Osteocyte (in vitro differentiated cells): Measurements from ENCODE around the gene PRRG1. TPM values are rescaled to one million over a fixed set of nuclear protein-coding genes. Genes with fewer than 3 reads are reported as not detected.
"Not testable (repeated sequence)": the region's sequence is repeated elsewhere in the genome, so short reads cannot be mapped to it uniquely, and the experiment has no call there.

Source experiments
- DNase-seq: peaks from one replicate; pipeline ENCODE4 v3.0.0; 2021; ENCODE audit warnings: mixed read lengths; ENCODE audit not compliant: unreplicated experiment; ENCODE audit errors: extremely low spot score
- H3K27ac Mint-ChIP-seq: one replicate; pipeline ENCODE4 v1.8.0; 2021; ENCODE audit warnings: mild to moderate bottlenecking, mixed read lengths; ENCODE audit not compliant: unreplicated experiment
- H3K27me3 Mint-ChIP-seq: one replicate; pipeline ENCODE4 v1.8.0; 2021; ENCODE audit warnings: mixed read lengths; ENCODE audit not compliant: unreplicated experiment
- H3K36me3 Mint-ChIP-seq: one replicate; pipeline ENCODE4 v1.8.0; 2021; ENCODE audit warnings: mixed read lengths; ENCODE audit not compliant: unreplicated experiment
- H3K4me1 Mint-ChIP-seq: one replicate; pipeline ENCODE4 v1.8.0; 2021; ENCODE audit warnings: mixed read lengths; ENCODE audit not compliant: unreplicated experiment
- H3K4me3 Mint-ChIP-seq: one replicate; pipeline ENCODE4 v1.8.0; 2021; ENCODE audit warnings: mild to moderate bottlenecking, moderate library complexity, mixed read lengths; ENCODE audit not compliant: unreplicated experiment
- H3K9me3 Mint-ChIP-seq: one replicate; pipeline ENCODE4 v1.8.0; 2021; ENCODE audit warnings: mixed read lengths; ENCODE audit not compliant: unreplicated experiment
- total RNA-seq: library from RNA; stranded (reverse); gene quantifications from 2 replicates; pipeline ENCODE4 v1.2.1, GENCODE V29; 2021
- TF ChIP-seq, protein P1 (sequence below): fragments of 200-600 bp; sonication (generic); IDR thresholded peaks from 2 replicates; pipeline ENCODE4 v1.5.0; 2021; ENCODE audit warnings: antibody characterized with exemption, mild to moderate bottlenecking, moderate library complexity

The PRRG1 gene
- total RNA-seq, 1 donor from 2014 or later, result 9.8 TPM

DNA sequence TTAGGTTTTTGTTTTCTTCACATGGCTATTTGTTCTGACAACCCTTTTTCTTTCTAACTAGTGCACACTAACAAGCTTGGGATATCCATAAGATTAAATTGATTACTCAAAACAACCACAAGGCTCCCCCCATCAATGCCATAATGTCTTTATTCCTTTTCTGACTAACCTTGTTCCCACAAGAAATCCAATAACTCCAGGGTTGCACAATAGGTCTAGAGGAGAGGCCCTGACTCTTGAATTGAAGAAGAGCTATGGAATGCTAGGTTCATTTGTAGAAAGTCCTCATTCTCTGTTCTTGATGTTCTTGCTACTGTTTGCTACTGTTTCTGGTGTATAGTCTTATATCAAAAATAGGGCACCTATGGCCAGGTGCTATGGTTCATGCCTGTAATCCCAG is 71.0 kb downstream of the PRRG1 start:
- Mint-ChIP-seq H3K9me3 (peaks cover 3% of the 10 kb centered on the region), H3K4me3 (no peak overlapping the region), H3K36me3 (no peaks in the 10 kb centered on the region), H3K27me3 (no peaks in the 10 kb centered on the region), H3K27ac (no peak overlapping the region), H3K4me1 (peaks cover 6% of the 10 kb centered on the region)
- TF ChIP-seq, protein P1, sequence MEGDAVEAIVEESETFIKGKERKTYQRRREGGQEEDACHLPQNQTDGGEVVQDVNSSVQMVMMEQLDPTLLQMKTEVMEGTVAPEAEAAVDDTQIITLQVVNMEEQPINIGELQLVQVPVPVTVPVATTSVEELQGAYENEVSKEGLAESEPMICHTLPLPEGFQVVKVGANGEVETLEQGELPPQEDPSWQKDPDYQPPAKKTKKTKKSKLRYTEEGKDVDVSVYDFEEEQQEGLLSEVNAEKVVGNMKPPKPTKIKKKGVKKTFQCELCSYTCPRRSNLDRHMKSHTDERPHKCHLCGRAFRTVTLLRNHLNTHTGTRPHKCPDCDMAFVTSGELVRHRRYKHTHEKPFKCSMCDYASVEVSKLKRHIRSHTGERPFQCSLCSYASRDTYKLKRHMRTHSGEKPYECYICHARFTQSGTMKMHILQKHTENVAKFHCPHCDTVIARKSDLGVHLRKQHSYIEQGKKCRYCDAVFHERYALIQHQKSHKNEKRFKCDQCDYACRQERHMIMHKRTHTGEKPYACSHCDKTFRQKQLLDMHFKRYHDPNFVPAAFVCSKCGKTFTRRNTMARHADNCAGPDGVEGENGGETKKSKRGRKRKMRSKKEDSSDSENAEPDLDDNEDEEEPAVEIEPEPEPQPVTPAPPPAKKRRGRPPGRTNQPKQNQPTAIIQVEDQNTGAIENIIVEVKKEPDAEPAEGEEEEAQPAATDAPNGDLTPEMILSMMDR, result no peak
- DNase-seq, result no peak

DNA sequence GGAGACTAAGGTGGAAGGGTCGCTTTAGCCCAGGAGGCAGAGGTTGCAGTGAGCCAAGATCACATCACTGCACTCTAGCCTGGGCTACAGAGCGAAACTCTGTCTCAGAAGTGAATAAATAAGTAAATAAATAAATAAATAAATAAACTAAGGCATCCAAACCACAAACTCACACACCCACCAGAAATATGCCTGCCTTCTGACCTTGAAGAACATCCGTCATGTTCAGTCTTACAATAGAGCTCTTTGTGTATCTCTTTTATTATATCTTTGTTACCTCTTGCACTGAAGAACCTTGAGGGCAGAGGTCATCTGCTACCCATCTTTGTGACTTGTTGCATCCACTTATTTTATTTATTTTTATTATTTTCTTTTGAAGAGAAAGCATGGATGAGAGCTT is 71.6 kb downstream of the PRRG1 start:
- no peak overlapping the region for H3K4me3 Mint-ChIP-seq
- H3K4me1 Mint-ChIP-seq, result peaks cover 12% of the 10 kb centered on the region
- H3K27ac Mint-ChIP-seq, result no peak overlapping the region
- H3K36me3 Mint-ChIP-seq, result no peaks in the 10 kb centered on the region
- TF ChIP-seq, protein P1, result no peak
- no peaks in the 10 kb centered on the region for H3K27me3 Mint-ChIP-seq
- no peak for DNase-seq
- H3K9me3 Mint-ChIP-seq, result peaks cover 3% of the 10 kb centered on the region

DNA sequence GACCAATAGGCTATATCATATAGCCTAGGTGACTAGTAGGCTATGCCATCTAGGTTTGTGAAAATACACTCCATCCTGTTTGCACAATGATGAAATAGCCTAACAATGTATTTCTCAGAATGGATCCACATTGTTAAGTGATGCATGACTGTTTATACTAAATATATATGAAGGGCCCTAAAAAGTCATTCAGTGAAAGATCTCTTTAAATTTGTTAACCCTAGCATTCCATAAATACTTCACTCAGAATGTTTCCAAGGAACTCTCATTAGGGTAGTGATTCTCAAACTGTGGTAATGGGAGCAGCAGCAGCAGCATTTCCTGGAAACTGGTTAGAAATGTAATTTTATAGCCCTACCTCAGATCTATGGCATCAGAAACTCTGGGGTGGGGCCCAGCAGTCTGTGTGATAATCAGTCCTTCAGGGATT is 74.9 kb downstream of the PRRG1 start:
- H3K36me3 Mint-ChIP-seq, result no peaks in the 10 kb centered on the region
- TF ChIP-seq, protein P1, result no peak
- no peak overlapping the region for H3K4me3 Mint-ChIP-seq
- H3K27me3 Mint-ChIP-seq, result no peaks in the 10 kb centered on the region
- peaks cover 3% of the 10 kb centered on the region for H3K9me3 Mint-ChIP-seq
- no peak overlapping the region for H3K27ac Mint-ChIP-seq
- DNase-seq, result no peak
- H3K4me1 Mint-ChIP-seq, result peaks cover 12% of the 10 kb centered on the region

DNA sequence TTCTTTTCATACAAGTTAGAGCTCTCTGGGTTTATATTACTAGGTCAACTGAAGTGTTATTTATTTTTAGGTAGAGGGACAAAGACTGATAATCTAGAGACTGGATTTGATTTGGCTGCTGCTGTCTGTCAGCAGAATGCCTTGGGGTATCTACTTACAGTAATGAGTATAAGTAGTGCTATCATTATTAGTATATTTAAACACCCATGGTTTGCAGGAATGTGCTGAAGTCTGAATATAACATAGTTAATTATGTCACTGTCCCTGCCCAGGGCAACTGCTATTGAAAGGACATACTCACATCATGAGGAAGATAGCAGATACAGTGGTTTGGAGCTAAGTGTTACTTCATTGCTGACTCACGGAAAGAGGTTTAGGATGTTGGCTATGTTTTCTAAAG is 76.2 kb downstream of the PRRG1 start:
- Mint-ChIP-seq H3K4me3 (no peak overlapping the region), H3K27ac (no peak overlapping the region), H3K36me3 (no peaks in the 10 kb centered on the region), H3K27me3 (no peaks in the 10 kb centered on the region), H3K4me1 (peaks cover 12% of the 10 kb centered on the region), H3K9me3 (peaks cover 10% of the 10 kb centered on the region)
- TF ChIP-seq, protein P1, result no peak
- no peak for DNase-seq

DNA sequence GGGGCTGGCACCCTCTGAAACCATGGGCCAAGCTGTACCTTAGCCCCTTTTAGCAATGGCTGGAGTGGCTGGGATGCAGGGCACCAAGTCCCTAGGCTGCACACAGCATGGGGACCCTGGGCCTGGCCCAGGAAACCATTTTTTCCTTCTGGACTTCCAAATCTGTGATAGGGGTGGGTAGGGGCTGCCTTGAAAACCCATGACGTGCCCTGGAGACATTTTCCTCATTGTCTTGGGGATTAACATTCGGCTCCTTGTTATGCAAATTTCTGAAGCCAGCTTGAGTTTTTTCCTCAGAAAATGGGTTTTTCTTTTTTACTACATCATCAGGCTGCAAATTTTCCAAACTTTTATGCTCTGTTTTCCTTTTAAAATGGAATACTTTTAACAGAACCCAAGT is 79.8 kb downstream of the PRRG1 start:
- not testable (repeated sequence) for H3K4me1 Mint-ChIP-seq, DNase-seq, H3K27me3 Mint-ChIP-seq, H3K4me3 Mint-ChIP-seq, H3K36me3 Mint-ChIP-seq, H3K27ac Mint-ChIP-seq
- H3K9me3 Mint-ChIP-seq, result peaks cover 15% of the 10 kb centered on the region

DNA sequence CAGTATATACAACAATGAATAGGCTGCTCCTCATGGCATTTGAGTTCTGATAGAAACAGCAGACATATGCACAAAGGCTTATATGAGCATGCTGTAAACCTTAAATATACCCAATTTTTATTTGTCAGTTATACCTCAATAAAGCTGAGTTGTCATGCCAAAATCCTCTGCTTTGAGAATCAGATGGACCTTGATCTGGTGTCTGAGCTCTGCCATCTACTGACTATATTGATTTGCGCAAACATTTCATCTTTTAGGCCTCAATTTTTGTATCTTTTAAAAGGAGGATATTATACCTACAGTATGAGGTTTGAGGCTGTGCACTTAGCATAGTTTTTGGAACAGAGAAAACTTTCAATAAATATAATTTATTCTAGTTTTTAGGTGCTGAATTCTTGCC is 85.2 kb downstream of the PRRG1 start:
- Mint-ChIP-seq H3K9me3 (peaks cover 9% of the 10 kb centered on the region), H3K27ac (no peak overlapping the region), H3K36me3 (peaks cover 6% of the 10 kb centered on the region), H3K4me3 (no peak overlapping the region), H3K4me1 (no peaks in the 10 kb centered on the region), H3K27me3 (no peaks in the 10 kb centered on the region)
- TF ChIP-seq, protein P1, result no peak
- DNase-seq, result no peak
